ENCODE data around the gene MACROH2A2.
"Not testable (repeated sequence)": the region's sequence is repeated elsewhere in the genome, so short reads cannot be mapped to it uniquely, and the experiment has no call there.

MACROH2A2 gene

GRCh38 chr10:70052462-70053217 lies at the start of gene MACROH2A2:
Gene MACROH2A2 (plus strand): TSS chr10:70052846. CDS start chr10:70075659, 22,813 bp downstream.
- peak; percentile 83 for DNase-seq

GRCh38 chr10:70007116-70007820 lies 45.4 kb upstream of the MACROH2A2 start:
- no peak for DNase-seq

- no peak for DNase-seq
Observed at GRCh38 chr10:70031215-70031614, 21.4 kb upstream of the MACROH2A2 start.

GRCh38 chr10:70032667-70033289 lies 19.9 kb upstream of the MACROH2A2 start:
- no peak for DNase-seq

- DNase-seq, result peak; percentile 38
Observed at GRCh38 chr10:70034232-70034631, 18.4 kb upstream of the MACROH2A2 start.

- DNase-seq, result no peak
Observed at GRCh38 chr10:70035531-70035930, 17.1 kb upstream of the MACROH2A2 start.

GRCh38 chr10:70038923-70039322 lies 13.7 kb upstream of the MACROH2A2 start:
- no peak for DNase-seq

- DNase-seq, result no peak
Observed at GRCh38 chr10:70041016-70041415, 11.6 kb upstream of the MACROH2A2 start.

- not testable (repeated sequence) for DNase-seq
Observed at GRCh38 chr10:70041739-70042138, 10.9 kb upstream of the MACROH2A2 start.

GRCh38 chr10:70047066-70047465 lies 5.6 kb upstream of the MACROH2A2 start:
- DNase-seq, result not testable (repeated sequence)

- no peak for DNase-seq
Observed at GRCh38 chr10:70048030-70048723, 4.5 kb upstream of the MACROH2A2 start.

GRCh38 chr10:70051848-70052247 lies 798 bp upstream of the MACROH2A2 start:
- DNase-seq, result no peak

- peak; percentile 47 for DNase-seq
Observed at GRCh38 chr10:70053218-70053840, 683 bp downstream of the MACROH2A2 start.

GRCh38 chr10:70053841-70054288 lies 1.2 kb downstream of the MACROH2A2 start:
- DNase-seq, result peak; percentile 42

GRCh38 chr10:70054902-70055301 lies 2.3 kb downstream of the MACROH2A2 start:
- DNase-seq, result no peak

- DNase-seq, result no peak
Observed at GRCh38 chr10:70055550-70055949, 2.9 kb downstream of the MACROH2A2 start.

GRCh38 chr10:70057306-70057705 lies 4.7 kb downstream of the MACROH2A2 start:
- DNase-seq, result no peak

GRCh38 chr10:70060389-70060788 lies 7.7 kb downstream of the MACROH2A2 start:
- DNase-seq, result no peak

GRCh38 chr10:70063418-70064098 lies 10.9 kb downstream of the MACROH2A2 start:
- no peak for DNase-seq

- no peak for DNase-seq
Observed at GRCh38 chr10:70064486-70064885, 11.8 kb downstream of the MACROH2A2 start.

GRCh38 chr10:70066190-70066589 lies 13.5 kb downstream of the MACROH2A2 start:
- no peak for DNase-seq

- no peak for DNase-seq
Observed at GRCh38 chr10:70067586-70067985, 14.9 kb downstream of the MACROH2A2 start.

All from left hindlimb (tissue), 1 donor.